ENCODE measurements around the gene DNAH6. TPM values are rescaled to one million over a fixed set of nuclear protein-coding genes. Genes with fewer than 3 reads are reported as not detected.

DNAH6 gene
- polyA plus RNA-seq, 3 donors, result 0.04 TPM; not detected in 2

- no peaks in the 10 kb centered on the region for H3K9me3 Mint-ChIP-seq
- H4K20me1 ChIP-seq (ENCODE audit: insufficient read depth, low read length), result no peaks in the 10 kb centered on the region
- no peak overlapping the region for H2AFZ ChIP-seq (ENCODE audit: insufficient read depth, low read depth, low read length, poor library complexity, severe bottlenecking)
- 98% methylated on average over 6 of the region's 6 CpGs for WGBS (ENCODE audit: insufficient coverage)
- H3K27me3 Mint-ChIP-seq (ENCODE audit: low read depth in 3 of 3), result peaks cover 2 to 7% (median 7%) of the 10 kb centered on the region in 3 donors
- H3K27ac Mint-ChIP-seq, result no peak overlapping the region
- no peaks in the 10 kb centered on the region for H3K9me3 ChIP-seq (replicated peaks in 1 of 2; ENCODE audit: control insufficient read depth in 1 of 2, insufficient read depth in 1 of 2, low read length in 2 of 2)
- H3K4me2 ChIP-seq (replicated peaks; ENCODE audit: extremely low read depth, low read length, poor library complexity, severe bottlenecking), result no peak overlapping the region
- H3K4me1 ChIP-seq (ENCODE audit: control insufficient read depth in 1 of 2, insufficient read depth in 2 of 2, low read length in 2 of 2), result no peaks in the 10 kb centered on the region
- H3K79me2 ChIP-seq (ENCODE audit: insufficient read depth, low read length), result no peaks in the 10 kb centered on the region
- H3K9ac ChIP-seq (ENCODE audit: insufficient read depth, low read length, poor library complexity, severe bottlenecking), result no peak overlapping the region
- no peak overlapping the region for H3K4me3 Mint-ChIP-seq
- intact Hi-C loops (cut with micrococcal nuclease), result loop anchor here in 1 of 2 donors (5.0 kb wide), 1 partner anchor 391 kb away; the partner anchor contains the start of gene TRABD2A
- H3K36me3 ChIP-seq (replicated peaks in 1 of 2; ENCODE audit: control insufficient read depth in 1 of 2, insufficient read depth in 2 of 2, low read length in 2 of 2), result no peaks in the 10 kb centered on the region
- no peak overlapping the region for H3K27ac ChIP-seq (ENCODE audit: low read depth in 1 of 2, low read length in 2 of 2)
- H3K36me3 Mint-ChIP-seq, result no peaks in the 10 kb centered on the region
- H3K4me3 ChIP-seq (replicated peaks in 1 of 3; ENCODE audit: low read depth in 2 of 3, low read length in 3 of 3), result no peak overlapping the region
- no peak for DNase-seq
- TF ChIP-seq, protein P1, sequence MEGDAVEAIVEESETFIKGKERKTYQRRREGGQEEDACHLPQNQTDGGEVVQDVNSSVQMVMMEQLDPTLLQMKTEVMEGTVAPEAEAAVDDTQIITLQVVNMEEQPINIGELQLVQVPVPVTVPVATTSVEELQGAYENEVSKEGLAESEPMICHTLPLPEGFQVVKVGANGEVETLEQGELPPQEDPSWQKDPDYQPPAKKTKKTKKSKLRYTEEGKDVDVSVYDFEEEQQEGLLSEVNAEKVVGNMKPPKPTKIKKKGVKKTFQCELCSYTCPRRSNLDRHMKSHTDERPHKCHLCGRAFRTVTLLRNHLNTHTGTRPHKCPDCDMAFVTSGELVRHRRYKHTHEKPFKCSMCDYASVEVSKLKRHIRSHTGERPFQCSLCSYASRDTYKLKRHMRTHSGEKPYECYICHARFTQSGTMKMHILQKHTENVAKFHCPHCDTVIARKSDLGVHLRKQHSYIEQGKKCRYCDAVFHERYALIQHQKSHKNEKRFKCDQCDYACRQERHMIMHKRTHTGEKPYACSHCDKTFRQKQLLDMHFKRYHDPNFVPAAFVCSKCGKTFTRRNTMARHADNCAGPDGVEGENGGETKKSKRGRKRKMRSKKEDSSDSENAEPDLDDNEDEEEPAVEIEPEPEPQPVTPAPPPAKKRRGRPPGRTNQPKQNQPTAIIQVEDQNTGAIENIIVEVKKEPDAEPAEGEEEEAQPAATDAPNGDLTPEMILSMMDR (IDR thresholded peaks at IDR 0.05), result no peak
- H3K27me3 ChIP-seq (ENCODE audit: control insufficient read depth in 2 of 2, insufficient read depth in 2 of 2, low read length in 2 of 2), result no peaks in the 10 kb centered on the region
- peaks cover 4% of the 10 kb centered on the region for H3K4me1 Mint-ChIP-seq
Measured at GRCh38 chr2:84491741-84492140, 24.6 kb upstream of the DNAH6 start.

DNA sequence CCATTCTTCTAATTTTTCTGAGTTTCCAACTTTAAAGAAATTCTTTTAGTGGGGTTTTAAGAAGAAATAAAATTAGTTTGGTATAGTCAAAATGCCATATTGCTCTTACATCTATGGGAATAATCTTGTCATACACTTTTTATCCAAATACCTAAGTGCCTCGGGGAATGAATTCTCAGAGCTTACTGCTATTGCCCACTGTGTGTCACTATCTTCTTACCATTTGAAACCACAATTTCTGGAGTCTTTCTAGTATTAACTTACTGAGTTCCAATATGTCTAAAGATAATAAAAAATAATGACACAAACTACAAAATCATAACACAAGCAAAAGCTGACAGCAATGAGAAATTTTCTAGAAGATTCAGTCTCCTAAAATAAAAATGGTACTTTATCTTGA, 23.7 kb upstream of the DNAH6 start:
- no peak overlapping the region for H3K4me2 ChIP-seq (replicated peaks; ENCODE audit: extremely low read depth, low read length, poor library complexity, severe bottlenecking)
- H3K27me3 ChIP-seq (ENCODE audit: control insufficient read depth in 2 of 2, insufficient read depth in 2 of 2, low read length in 2 of 2), result no peaks in the 10 kb centered on the region
- H3K4me3 ChIP-seq (replicated peaks in 1 of 3; ENCODE audit: low read depth in 2 of 3, low read length in 3 of 3), result no peak overlapping the region
- Mint-ChIP-seq H3K4me3 (no peak overlapping the region), H3K27me3 (ENCODE audit: low read depth in 3 of 3) (peaks cover 2 to 7% (median 7%) of the 10 kb centered on the region in 3 donors), H3K27ac (no peak overlapping the region), H3K9me3 (no peaks in the 10 kb centered on the region), H3K4me1 (peaks cover 4% of the 10 kb centered on the region), H3K36me3 (no peaks in the 10 kb centered on the region)
- H4K20me1 ChIP-seq (ENCODE audit: insufficient read depth, low read length), result no peaks in the 10 kb centered on the region
- no peak overlapping the region for H2AFZ ChIP-seq (ENCODE audit: insufficient read depth, low read depth, low read length, poor library complexity, severe bottlenecking)
- no peak for DNase-seq
- H3K4me1 ChIP-seq (ENCODE audit: control insufficient read depth in 1 of 2, insufficient read depth in 2 of 2, low read length in 2 of 2), result no peaks in the 10 kb centered on the region
- H3K36me3 ChIP-seq (replicated peaks in 1 of 2; ENCODE audit: control insufficient read depth in 1 of 2, insufficient read depth in 2 of 2, low read length in 2 of 2), result no peaks in the 10 kb centered on the region
- intact Hi-C loops (cut with micrococcal nuclease), result loop anchor here in 1 of 2 donors (5.0 kb wide), 1 partner anchor 390 kb away; the partner anchor contains the start of gene TRABD2A
- TF ChIP-seq, protein P1 (IDR thresholded peaks at IDR 0.05), result no peak
- no peak overlapping the region for H3K27ac ChIP-seq (ENCODE audit: low read depth in 1 of 2, low read length in 2 of 2)
- no peak overlapping the region for H3K9ac ChIP-seq (ENCODE audit: insufficient read depth, low read length, poor library complexity, severe bottlenecking)
- 83% methylated on average over 1 of the region's 1 CpG for WGBS (ENCODE audit: insufficient coverage)
- no peaks in the 10 kb centered on the region for H3K79me2 ChIP-seq (ENCODE audit: insufficient read depth, low read length)
- H3K9me3 ChIP-seq (replicated peaks in 1 of 2; ENCODE audit: control insufficient read depth in 1 of 2, insufficient read depth in 1 of 2, low read length in 2 of 2), result no peaks in the 10 kb centered on the region
